ENCODE data around the gene C16orf54. TPM values are rescaled to one million over a fixed set of nuclear protein-coding genes. Genes with fewer than 3 reads are reported as not detected.
"Not testable (repeated sequence)": the region's sequence is repeated elsewhere in the genome, so short reads cannot be mapped to it uniquely, and the experiment has no call there.

The C16orf54 gene
- total and polyA plus RNA-seq, 7 donors = 0.03 to 0.57 (median 0.24) TPM

GRCh38 chr16:29777576-29778350 is 32.0 kb upstream of the C16orf54 start, which contains the start of gene ZG16:
TSS of gene ZG16 (plus strand) at chr16:29778256. CDS start at chr16:29779267, 1,011 bp downstream.
- DNase-seq (no peak), ATAC-seq (no peak)
- Histone ChIP-seq H3K4me3 (no peak within 1 kb of the TSS), H3K27me3 (ENCODE audit: insufficient read depth in 3 of 3, low read length in 2 of 3) (no peaks in the 10 kb centered on the region), H3K4me1 (no peaks in the 10 kb centered on the region), H3K27ac (no peak within 1 kb of the TSS), H3K36me3 (ENCODE audit: insufficient read depth in 1 of 2, low read depth in 1 of 2) (no peaks in the 10 kb centered on the region), H3K9me3 (no peaks in the 10 kb centered on the region)
- 57 to 74% (median 60%) methylated on average over 10 of the region's 10 CpGs for WGBS, 3 donors
- intact Hi-C loops (cut with DNase I) = no loop called here
- TF ChIP-seq, protein P1, sequence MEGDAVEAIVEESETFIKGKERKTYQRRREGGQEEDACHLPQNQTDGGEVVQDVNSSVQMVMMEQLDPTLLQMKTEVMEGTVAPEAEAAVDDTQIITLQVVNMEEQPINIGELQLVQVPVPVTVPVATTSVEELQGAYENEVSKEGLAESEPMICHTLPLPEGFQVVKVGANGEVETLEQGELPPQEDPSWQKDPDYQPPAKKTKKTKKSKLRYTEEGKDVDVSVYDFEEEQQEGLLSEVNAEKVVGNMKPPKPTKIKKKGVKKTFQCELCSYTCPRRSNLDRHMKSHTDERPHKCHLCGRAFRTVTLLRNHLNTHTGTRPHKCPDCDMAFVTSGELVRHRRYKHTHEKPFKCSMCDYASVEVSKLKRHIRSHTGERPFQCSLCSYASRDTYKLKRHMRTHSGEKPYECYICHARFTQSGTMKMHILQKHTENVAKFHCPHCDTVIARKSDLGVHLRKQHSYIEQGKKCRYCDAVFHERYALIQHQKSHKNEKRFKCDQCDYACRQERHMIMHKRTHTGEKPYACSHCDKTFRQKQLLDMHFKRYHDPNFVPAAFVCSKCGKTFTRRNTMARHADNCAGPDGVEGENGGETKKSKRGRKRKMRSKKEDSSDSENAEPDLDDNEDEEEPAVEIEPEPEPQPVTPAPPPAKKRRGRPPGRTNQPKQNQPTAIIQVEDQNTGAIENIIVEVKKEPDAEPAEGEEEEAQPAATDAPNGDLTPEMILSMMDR (IDR thresholded peaks at IDR 0.05) = no peak

- intact Hi-C loops (cut with DNase I) = no loop called here
- Histone ChIP-seq H3K4me1 (no peaks in the 10 kb centered on the region), H3K9me3 (no peaks in the 10 kb centered on the region), H3K27me3 (ENCODE audit: insufficient read depth in 3 of 3, low read length in 2 of 3) (no peaks in the 10 kb centered on the region), H3K4me3 (no peak overlapping the region), H3K36me3 (ENCODE audit: insufficient read depth in 1 of 2, low read depth in 1 of 2) (no peaks in the 10 kb centered on the region), H3K27ac (no peak overlapping the region)
- WGBS, 3 donors = 69 to 70% (median 70%) methylated on average over 4 of the region's 4 CpGs
- ATAC-seq (no peak), DNase-seq (no peak)
- TF ChIP-seq, protein P1 (IDR thresholded peaks at IDR 0.05) = no peak
Observed at GRCh38 chr16:29775742-29776408, 30.1 kb upstream of the C16orf54 start.

DNA sequence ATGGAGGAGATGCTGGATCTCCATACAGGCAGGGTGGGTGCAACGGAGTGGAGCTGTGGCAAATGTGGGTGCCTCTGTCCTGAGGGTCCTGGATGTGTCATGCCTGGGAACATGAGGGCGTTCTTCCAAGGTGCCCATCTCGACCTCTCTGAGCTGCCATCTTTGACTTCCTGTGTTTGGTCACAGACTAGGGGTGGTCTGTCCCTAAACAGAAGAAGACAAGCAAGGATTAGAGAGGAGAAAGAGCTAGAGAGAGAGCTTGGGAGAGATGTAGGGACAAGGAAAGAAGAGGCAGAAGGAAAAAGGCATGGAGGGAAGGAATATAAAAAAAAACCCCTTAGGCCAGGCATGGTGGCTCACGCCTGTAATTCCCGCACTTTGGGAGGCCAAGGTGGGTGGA is 28.9 kb upstream of the C16orf54 start:
- intact Hi-C loops (cut with DNase I) = no loop called here
- TF ChIP-seq, protein P1 (IDR thresholded peaks at IDR 0.05) = no peak
- WGBS, 3 donors = 83 to 89% (median 86%) methylated on average over 5 of the region's 5 CpGs

DNA sequence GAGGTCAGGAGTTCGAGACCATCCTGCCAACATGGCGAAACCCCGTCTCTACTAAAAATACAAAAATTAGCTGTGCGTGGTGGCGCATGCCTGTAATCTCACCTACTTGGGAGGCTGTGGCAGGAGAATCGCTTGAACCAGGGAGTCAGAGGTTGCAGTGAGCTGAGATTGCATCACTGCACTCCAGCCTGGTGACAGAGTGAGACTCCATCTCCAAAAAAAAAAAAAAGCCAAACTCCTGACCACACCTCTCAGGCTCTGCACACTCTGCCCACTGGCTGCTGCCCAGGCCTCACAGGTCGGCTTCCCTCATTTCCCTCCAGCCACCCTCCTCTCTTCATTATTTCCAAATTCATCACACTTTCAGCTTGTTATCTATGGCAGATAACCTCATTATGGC is 26.5 kb upstream of the C16orf54 start:
- DNase-seq; H3K4me1 ChIP-seq; intact Hi-C loops (cut with DNase I); H3K27ac ChIP-seq; H3K9me3 ChIP-seq; ATAC-seq; H3K36me3 ChIP-seq (ENCODE audit: insufficient read depth in 1 of 2, low read depth in 1 of 2); H3K27me3 ChIP-seq (ENCODE audit: insufficient read depth in 3 of 3, low read length in 2 of 3); H3K4me3 ChIP-seq: not testable (repeated sequence)
- WGBS, 3 donors = 80 to 89% (median 88%) methylated on average over 7 of the region's 7 CpGs

More for the DNA sequence above, 28.9 kb upstream of the C16orf54 start:
- no peak overlapping the region for H3K4me3 ChIP-seq
- H3K36me3 ChIP-seq (ENCODE audit: insufficient read depth in 1 of 2, low read depth in 1 of 2) = no peaks in the 10 kb centered on the region
- ATAC-seq = no peak
- no peak overlapping the region for H3K27ac ChIP-seq
- H3K9me3 ChIP-seq = no peaks in the 10 kb centered on the region
- H3K4me1 ChIP-seq = no peaks in the 10 kb centered on the region
- no peak for DNase-seq
- no peaks in the 10 kb centered on the region for H3K27me3 ChIP-seq (ENCODE audit: insufficient read depth in 3 of 3, low read length in 2 of 3)

DNA sequence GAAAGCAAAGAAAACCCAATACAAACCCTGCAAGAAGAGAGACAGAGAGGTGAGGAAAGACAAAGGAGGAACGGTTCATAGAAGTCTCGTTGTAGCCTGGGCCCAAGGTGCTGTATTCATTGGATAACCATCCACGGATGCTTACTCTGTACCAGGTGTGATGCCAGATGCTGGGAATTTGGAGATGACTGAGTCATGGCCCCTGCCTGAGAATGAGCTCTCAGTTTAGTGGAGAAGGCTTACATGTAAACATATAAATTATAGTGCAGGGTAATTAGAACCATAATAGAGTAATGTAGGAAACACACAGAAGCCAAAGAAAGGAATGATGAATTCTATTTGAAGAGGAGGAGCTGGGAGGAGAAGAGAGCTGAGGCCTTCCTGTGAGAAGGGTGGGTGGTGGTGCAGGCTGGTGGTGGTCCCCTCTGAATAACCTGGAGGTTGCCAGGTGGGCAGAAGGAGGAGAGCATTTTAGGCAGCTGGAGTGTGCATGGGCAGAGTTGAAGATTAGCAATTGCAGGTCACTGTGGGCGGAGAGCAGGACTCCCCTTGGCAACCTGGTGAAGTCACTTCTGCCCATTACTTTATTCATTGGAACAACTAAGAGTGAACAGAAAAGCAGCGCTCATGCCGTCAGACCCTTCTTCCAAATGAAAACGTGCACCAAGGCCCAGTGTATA is 24.6 kb upstream of the C16orf54 start:
- WGBS, 3 donors = 78 to 87% (median 79%) methylated on average over 7 of the region's 7 CpGs
- no peak overlapping the region for H3K4me3 ChIP-seq
- H3K4me1 ChIP-seq = no peaks in the 10 kb centered on the region
- intact Hi-C loops (cut with DNase I) = no loop called here
- H3K9me3 ChIP-seq = no peaks in the 10 kb centered on the region
- TF ChIP-seq, protein P1 (IDR thresholded peaks at IDR 0.05) = no peak
- no peaks in the 10 kb centered on the region for H3K36me3 ChIP-seq (ENCODE audit: insufficient read depth in 1 of 2, low read depth in 1 of 2)
- no peak for DNase-seq
- H3K27me3 ChIP-seq (ENCODE audit: insufficient read depth in 3 of 3, low read length in 2 of 3) = no peaks in the 10 kb centered on the region
- H3K27ac ChIP-seq = no peak overlapping the region
- no peak for ATAC-seq

All from psoas muscle (tissue), 8 donors.